22Rv1 (cell line): ENCODE measurements around the gene MAGEC1.

ENCODE experiments used
- H3K27ac ChIP-seq: fragments of 450-650 bp; 2 replicates; pipeline ENCODE4 v1.5.1; 2017
- ZFX ChIP-seq: fragments of 450-650 bp; IDR thresholded peaks from 2 replicates; pipeline ENCODE4 v1.6.1; 2017; ENCODE audit warnings: antibody characterized with exemption, borderline replicate concordance
- TF ChIP-seq, protein P1 (sequence below): fragments of 450-650 bp; IDR thresholded peaks from 2 replicates; pipeline ENCODE4 v1.5.1; 2017; ENCODE audit warnings: mild to moderate bottlenecking

The MAGEC1 gene

DNA sequence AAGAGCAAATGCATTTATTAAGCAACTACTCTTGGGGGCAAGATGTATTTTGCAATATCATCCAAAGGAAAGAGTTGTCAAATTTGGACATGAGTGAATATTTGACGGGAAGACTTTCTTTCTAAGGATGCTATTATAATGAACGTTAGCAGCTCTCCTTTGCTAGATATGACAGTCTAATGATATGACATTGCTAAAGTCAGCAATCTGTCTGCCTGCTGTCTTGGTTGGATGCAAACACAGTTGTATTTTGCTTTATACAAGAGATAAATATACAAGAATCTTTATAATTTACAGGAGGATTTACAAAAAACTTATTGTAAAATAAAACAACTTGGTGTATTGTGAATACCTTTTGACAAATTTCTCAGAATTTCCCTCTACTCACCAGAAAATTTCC lies 37.5 kb downstream of the MAGEC1 start:
- H3K27ac ChIP-seq: no peak overlapping the region

GRCh38 chrX:141945426-141945825 lies 41.7 kb downstream of the MAGEC1 start:
- H3K27ac ChIP-seq: no peak overlapping the region
- TF ChIP-seq, protein P1, sequence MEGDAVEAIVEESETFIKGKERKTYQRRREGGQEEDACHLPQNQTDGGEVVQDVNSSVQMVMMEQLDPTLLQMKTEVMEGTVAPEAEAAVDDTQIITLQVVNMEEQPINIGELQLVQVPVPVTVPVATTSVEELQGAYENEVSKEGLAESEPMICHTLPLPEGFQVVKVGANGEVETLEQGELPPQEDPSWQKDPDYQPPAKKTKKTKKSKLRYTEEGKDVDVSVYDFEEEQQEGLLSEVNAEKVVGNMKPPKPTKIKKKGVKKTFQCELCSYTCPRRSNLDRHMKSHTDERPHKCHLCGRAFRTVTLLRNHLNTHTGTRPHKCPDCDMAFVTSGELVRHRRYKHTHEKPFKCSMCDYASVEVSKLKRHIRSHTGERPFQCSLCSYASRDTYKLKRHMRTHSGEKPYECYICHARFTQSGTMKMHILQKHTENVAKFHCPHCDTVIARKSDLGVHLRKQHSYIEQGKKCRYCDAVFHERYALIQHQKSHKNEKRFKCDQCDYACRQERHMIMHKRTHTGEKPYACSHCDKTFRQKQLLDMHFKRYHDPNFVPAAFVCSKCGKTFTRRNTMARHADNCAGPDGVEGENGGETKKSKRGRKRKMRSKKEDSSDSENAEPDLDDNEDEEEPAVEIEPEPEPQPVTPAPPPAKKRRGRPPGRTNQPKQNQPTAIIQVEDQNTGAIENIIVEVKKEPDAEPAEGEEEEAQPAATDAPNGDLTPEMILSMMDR: no peak
- no peak for TF ChIP-seq ZFX

More for the DNA sequence above, 37.5 kb downstream of the MAGEC1 start:
- no peak for TF ChIP-seq ZFX
- TF ChIP-seq, protein P1: no peak

- no peak for TF ChIP-seq ZFX
- TF ChIP-seq, protein P1: no peak
- no peak overlapping the region for H3K27ac ChIP-seq
Observed at GRCh38 chrX:141947350-141947749, 43.7 kb downstream of the MAGEC1 start.

DNA sequence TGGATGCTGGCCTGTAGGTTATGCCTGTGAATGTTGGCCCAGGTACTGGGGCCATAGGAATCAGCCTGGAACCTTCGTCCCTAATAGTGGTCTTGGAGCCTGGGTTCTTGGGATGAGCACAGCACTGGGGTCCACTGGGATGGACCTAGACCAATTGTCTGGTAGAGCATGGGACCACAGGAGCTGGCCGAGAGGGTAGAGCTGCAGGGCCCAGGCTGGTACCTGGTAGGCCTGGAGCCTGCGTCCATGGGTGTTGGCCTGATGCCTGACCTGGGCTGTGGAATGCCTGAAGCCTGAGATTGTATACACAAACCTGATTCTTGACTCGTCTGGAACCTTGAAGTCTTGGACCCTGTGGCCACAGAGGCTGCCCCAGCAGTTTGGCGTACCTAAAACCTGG lies 48.9 kb downstream of the MAGEC1 start:
- TF ChIP-seq, protein P1: no peak
- no peak for TF ChIP-seq ZFX
- H3K27ac ChIP-seq: no peak overlapping the region

DNA sequence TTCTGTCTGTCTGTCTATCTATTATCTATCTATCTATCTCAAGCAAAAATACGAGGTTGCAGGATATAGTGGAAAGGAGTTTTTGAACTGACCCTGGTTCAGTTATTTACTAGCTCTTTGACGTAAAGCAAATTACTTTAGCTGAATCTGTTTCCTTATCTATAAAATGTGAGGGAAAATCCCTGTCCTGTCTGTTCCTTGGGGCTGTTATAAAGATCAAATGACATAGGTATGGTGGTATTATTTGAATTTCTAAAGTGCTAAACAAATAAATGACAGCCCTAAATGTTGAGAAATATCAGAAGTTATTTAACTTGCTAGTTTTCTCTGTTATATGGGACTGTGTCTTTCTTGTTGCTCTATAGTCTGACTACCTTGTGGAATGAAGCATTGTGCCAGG lies 55.0 kb downstream of the MAGEC1 start:
- no peak overlapping the region; the same call in 1 of the 2 replicates for H3K27ac ChIP-seq
- TF ChIP-seq, protein P1: no peak
- TF ChIP-seq ZFX: no peak
